RWPE2 (cell line): Measurements from ENCODE around the gene EXOC6B.

Experiments
- ATAC-seq: fragments of 200-7000 bp; cut with Tn5 transposase; 3 replicates; pipeline ENCODE4 v1.9.1; 2021; ENCODE audit warnings: low read depth
- DNase-seq: peaks from one replicate; pipeline ENCODE4 v3.0.0-alpha.2; 2020; ENCODE audit warnings: low spot score
- H3K27ac ChIP-seq: fragments of 450-650 bp; 2 replicates; pipeline ENCODE4 v1.5.1; 2017; ENCODE audit warnings: mild to moderate bottlenecking; ENCODE audit not compliant: poor library complexity, severe bottlenecking
- H3K27me3 ChIP-seq: fragments of 250-450 bp; sonication (Bioruptor Pico); 2 replicates; pipeline ENCODE4 v1.5.1; 2021; ENCODE audit warnings: mild to moderate bottlenecking, moderate library complexity; ENCODE audit not compliant: insufficient read depth, poor library complexity, severe bottlenecking
- H3K36me3 ChIP-seq: fragments of 250-450 bp; sonication (Bioruptor Pico); 2 replicates; pipeline ENCODE4 v1.5.1; 2020; ENCODE audit warnings: low read depth, mild to moderate bottlenecking, moderate library complexity
- H3K4me1 ChIP-seq: fragments of 250-450 bp; sonication (Bioruptor Pico); 2 replicates; pipeline ENCODE4 v1.5.1; 2021; ENCODE audit warnings: mild to moderate bottlenecking, moderate library complexity; ENCODE audit not compliant: insufficient read depth, poor library complexity, severe bottlenecking
- H3K4me3 ChIP-seq: fragments of 250-450 bp; sonication (Bioruptor Pico); 2 replicates; pipeline ENCODE4 v1.5.1; 2021; ENCODE audit warnings: mild to moderate bottlenecking, moderate library complexity; ENCODE audit not compliant: severe bottlenecking
- H3K9me3 ChIP-seq: fragments of 250-450 bp; sonication (Bioruptor Pico); 2 replicates; pipeline ENCODE4 v1.5.1; 2021; ENCODE audit warnings: mild to moderate bottlenecking, moderate library complexity; ENCODE audit not compliant: severe bottlenecking
- TF ChIP-seq, protein P1 (sequence below): fragments of 450-650 bp; IDR thresholded peaks from one replicate; pipeline ENCODE4 v1.5.1; 2017; ENCODE audit warnings: mild to moderate bottlenecking, moderate library complexity; ENCODE audit not compliant: poor library complexity, severe bottlenecking

The EXOC6B gene

DNA sequence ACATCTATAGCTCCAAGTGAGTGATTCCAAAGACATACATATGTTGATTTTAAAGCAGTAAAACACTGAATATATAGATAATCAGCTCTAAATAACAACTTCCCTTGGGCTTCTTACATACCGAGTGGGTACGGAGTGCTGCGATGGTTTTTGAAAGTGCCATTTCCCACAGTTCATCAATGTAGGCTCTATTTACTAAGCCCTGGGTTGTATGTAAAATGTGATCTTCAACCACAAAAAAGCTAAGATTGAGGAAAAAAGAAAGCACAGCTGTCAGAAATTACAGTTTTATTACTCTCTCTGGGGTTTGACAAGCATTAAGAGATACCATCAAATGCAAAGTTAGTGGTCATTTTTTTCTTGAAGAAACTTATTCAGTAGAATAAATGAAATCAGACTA is 312.8 kb downstream of the EXOC6B start:
- H3K9me3 ChIP-seq: no peaks in the 10 kb centered on the region
- no peak overlapping the region for H3K27ac ChIP-seq
- no peaks in the 10 kb centered on the region for H3K36me3 ChIP-seq
- H3K4me3 ChIP-seq: no peak overlapping the region
- TF ChIP-seq, protein P1, sequence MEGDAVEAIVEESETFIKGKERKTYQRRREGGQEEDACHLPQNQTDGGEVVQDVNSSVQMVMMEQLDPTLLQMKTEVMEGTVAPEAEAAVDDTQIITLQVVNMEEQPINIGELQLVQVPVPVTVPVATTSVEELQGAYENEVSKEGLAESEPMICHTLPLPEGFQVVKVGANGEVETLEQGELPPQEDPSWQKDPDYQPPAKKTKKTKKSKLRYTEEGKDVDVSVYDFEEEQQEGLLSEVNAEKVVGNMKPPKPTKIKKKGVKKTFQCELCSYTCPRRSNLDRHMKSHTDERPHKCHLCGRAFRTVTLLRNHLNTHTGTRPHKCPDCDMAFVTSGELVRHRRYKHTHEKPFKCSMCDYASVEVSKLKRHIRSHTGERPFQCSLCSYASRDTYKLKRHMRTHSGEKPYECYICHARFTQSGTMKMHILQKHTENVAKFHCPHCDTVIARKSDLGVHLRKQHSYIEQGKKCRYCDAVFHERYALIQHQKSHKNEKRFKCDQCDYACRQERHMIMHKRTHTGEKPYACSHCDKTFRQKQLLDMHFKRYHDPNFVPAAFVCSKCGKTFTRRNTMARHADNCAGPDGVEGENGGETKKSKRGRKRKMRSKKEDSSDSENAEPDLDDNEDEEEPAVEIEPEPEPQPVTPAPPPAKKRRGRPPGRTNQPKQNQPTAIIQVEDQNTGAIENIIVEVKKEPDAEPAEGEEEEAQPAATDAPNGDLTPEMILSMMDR: no peak
- no peaks in the 10 kb centered on the region for H3K27me3 ChIP-seq
- DNase-seq (no peak), ATAC-seq (no peak)
- no peaks in the 10 kb centered on the region for H3K4me1 ChIP-seq

DNA sequence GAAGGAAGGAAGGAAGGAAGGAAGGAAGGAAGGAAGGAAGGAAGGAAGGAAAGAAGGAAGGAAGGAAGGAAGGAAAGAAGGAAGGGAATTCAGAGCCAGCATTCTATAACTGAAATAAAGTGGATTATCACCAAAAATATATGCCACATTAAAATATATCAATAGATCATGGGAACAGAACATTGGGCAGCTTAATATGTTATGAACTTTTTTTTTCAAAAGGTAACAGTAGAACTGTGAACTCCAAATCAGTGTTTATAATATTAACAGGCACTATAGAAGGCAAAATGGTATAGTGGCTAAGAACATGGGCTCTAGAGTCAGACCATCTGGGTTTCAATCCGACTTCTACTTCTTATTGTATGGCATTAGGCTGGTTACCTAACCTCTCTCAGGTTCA is 313.5 kb downstream of the EXOC6B start:
- Histone ChIP-seq H3K27me3 (no peaks in the 10 kb centered on the region), H3K9me3 (no peaks in the 10 kb centered on the region), H3K36me3 (no peaks in the 10 kb centered on the region), H3K27ac (no peak overlapping the region), H3K4me3 (no peak overlapping the region), H3K4me1 (no peaks in the 10 kb centered on the region)
- TF ChIP-seq, protein P1: no peak
- DNase-seq (no peak), ATAC-seq (no peak)

DNA sequence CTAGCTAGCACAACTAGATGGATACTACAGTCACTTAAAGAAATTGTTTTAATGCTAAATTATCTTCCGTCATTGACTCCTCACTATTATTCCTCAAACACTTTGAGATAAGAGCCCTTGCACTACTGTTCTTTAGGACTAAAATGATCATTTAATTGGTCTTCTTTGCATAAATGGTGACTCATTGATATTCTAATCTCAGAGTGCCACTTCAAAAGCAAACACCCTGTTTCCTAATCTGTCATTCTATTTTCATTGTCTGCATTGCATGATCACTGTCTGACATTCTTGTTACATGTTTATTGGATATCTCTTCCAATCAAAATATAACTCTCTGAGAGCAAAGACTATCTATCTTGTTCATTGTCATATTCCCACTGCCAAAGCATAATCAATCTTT is 313.9 kb downstream of the EXOC6B start:
- Histone ChIP-seq H3K4me1 (no peaks in the 10 kb centered on the region), H3K27ac (no peak overlapping the region)
- no peak for ATAC-seq

DNA sequence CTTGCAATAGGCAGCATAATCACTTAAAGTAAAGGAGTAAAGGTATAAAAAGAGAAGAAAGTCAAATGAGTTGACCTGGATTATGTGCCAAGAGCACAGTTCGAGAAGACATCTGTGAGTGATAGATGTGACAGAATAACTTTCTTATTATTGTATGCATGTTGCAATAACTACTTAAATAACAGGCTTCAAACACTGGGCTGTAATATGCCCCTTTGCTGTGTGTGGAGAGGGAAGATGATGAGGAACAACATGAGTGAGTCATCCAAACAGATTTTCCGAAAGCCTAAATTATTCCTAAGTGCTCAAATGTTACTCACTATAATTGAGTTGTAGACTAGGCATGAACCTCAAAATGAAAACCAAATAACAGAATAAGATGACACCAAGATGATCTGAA is 328.1 kb downstream of the EXOC6B start:
- ATAC-seq (no peak), DNase-seq (no peak)
- Histone ChIP-seq H3K9me3 (no peaks in the 10 kb centered on the region), H3K27me3 (no peaks in the 10 kb centered on the region), H3K27ac (no peak overlapping the region), H3K36me3 (peaks cover 16% of the 10 kb centered on the region), H3K4me3 (no peak overlapping the region), H3K4me1 (no peaks in the 10 kb centered on the region)
- TF ChIP-seq, protein P1: no peak

More for the DNA sequence above, 313.9 kb downstream of the EXOC6B start:
- no peak for DNase-seq
- H3K36me3 ChIP-seq: no peaks in the 10 kb centered on the region
- H3K27me3 ChIP-seq: no peaks in the 10 kb centered on the region
- H3K9me3 ChIP-seq: no peaks in the 10 kb centered on the region
- H3K4me3 ChIP-seq: no peak overlapping the region
- TF ChIP-seq, protein P1: no peak

DNA sequence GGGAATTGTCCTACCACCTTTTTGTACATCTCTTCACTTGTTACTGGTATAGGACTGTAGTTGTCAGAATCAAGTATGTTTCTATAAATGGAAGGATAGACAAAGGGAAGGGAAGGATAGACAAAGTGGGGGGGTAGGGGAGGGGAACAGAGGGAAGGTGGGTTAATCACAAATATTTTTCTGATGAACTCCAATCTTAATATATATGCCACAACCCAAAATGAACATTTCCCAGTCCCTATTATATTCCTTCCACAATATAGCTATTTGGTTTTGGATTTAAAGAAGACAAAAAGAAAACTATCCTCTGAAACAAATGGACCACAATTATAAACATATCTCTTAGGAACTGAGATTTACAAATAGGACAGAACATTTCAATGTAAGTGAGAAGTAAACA is 329.4 kb downstream of the EXOC6B start:
- Histone ChIP-seq H3K4me1 (no peaks in the 10 kb centered on the region), H3K27me3 (no peaks in the 10 kb centered on the region), H3K36me3 (peaks cover 24% of the 10 kb centered on the region), H3K9me3 (no peaks in the 10 kb centered on the region), H3K27ac (no peak overlapping the region), H3K4me3 (no peak overlapping the region)
- TF ChIP-seq, protein P1: no peak
- no peak for DNase-seq
- ATAC-seq: no peak
